ENCODE measurements around the gene RPP40. TPM values are rescaled to one million over a fixed set of nuclear protein-coding genes. Genes with fewer than 3 reads are reported as not detected.

Gene RPP40
- total RNA-seq, 4 donors from 2014 or later = 4.6 to 11.7 (median 9.0) TPM

DNA sequence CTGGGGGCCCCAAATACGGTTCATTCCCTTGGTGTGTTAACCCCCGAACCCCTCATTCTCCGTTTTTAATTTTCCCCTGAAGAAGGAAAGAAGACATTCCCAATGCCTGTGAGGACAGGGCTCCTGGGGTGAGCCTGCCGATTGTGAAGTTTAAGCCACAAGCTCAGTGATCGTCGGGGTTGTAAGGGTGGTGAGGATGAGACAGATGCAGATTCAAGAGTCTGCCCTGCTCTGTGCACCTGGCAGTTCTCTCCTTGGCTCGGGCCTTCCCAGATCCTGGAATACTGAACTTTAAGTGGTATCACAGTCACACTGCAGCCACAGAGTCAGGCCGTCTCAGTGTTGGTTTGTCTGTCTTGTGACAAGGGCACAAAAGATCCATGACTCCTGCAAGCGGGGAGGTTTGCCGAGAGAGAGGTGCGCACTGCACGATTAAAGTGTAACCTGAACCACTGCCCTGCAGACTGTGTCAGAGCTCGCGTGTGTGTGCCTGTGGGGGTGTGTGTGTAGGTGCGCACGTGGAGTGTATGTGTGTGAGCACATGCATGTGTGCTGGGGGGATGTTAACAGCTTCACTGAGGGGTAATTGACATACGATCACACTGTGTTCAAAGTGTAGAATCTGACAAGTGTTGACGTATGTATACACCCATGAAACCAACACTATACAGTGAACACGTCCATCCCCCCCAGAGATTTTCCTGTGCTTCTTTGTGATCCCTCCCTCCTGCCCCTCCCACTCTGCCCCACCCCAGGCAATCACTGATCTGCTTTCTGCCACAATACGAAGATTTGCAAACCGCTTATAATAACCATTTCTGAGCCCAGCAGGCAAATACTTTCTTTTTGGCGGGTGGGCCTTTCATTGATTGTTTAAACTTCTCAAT lies 38.9 kb downstream of the RPP40 start:
- H3K4me1 ChIP-seq = no peaks in the 10 kb centered on the region
- no peak overlapping the region for H3K27ac ChIP-seq
- no peaks in the 10 kb centered on the region for H3K27me3 ChIP-seq
- no peak for DNase-seq (ENCODE audit: low spot score in 2 of 2)
- H3K36me3 ChIP-seq = no peaks in the 10 kb centered on the region
- no peak overlapping the region for H3K4me3 ChIP-seq
- H3K9me3 ChIP-seq = no peaks in the 10 kb centered on the region
- 78% methylated on average over 22 of the region's 22 CpGs for WGBS
- TF ChIP-seq POLR2AphosphoS5 (IDR thresholded peaks at IDR 0.05) = no peak
- TF ChIP-seq POLR2A (IDR thresholded peaks at IDR 0.05) = no peak
- TF ChIP-seq EP300 (IDR thresholded peaks at IDR 0.05) = no peak
- TF ChIP-seq, protein P1, sequence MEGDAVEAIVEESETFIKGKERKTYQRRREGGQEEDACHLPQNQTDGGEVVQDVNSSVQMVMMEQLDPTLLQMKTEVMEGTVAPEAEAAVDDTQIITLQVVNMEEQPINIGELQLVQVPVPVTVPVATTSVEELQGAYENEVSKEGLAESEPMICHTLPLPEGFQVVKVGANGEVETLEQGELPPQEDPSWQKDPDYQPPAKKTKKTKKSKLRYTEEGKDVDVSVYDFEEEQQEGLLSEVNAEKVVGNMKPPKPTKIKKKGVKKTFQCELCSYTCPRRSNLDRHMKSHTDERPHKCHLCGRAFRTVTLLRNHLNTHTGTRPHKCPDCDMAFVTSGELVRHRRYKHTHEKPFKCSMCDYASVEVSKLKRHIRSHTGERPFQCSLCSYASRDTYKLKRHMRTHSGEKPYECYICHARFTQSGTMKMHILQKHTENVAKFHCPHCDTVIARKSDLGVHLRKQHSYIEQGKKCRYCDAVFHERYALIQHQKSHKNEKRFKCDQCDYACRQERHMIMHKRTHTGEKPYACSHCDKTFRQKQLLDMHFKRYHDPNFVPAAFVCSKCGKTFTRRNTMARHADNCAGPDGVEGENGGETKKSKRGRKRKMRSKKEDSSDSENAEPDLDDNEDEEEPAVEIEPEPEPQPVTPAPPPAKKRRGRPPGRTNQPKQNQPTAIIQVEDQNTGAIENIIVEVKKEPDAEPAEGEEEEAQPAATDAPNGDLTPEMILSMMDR (IDR thresholded peaks at IDR 0.05) = no peak

DNA sequence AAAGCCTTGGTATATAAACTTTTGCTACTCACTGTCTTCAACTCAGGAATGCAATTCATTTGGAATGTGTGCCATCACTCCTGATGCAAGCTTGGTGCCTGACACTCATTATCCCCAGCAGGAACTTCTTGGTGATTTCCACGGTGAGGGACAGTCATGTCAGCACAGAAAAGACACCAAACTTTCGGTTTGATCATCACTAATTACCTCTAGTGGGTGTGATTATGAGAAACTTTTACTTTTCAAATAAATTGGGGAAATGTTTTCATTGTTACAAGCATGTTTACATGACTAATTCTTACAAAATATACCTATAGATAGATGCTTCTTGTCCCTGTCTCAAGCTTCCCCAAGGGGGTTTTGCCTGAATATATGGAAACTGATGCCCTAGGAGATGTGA lies 40.9 kb downstream of the RPP40 start:
- H3K4me1 ChIP-seq = no peaks in the 10 kb centered on the region
- no peaks in the 10 kb centered on the region for H3K9me3 ChIP-seq
- TF ChIP-seq POLR2AphosphoS5 (IDR thresholded peaks at IDR 0.05) (no peak), POLR2A (IDR thresholded peaks at IDR 0.05) (no peak), EP300 (IDR thresholded peaks at IDR 0.05) (no peak)
- TF ChIP-seq, protein P1 (IDR thresholded peaks at IDR 0.05) = no peak
- no peak for DNase-seq (ENCODE audit: low spot score in 2 of 2)
- no peak overlapping the region for H3K4me3 ChIP-seq
- 60% methylated on average over 2 of the region's 2 CpGs for WGBS
- H3K27me3 ChIP-seq = no peaks in the 10 kb centered on the region
- no peak overlapping the region for H3K27ac ChIP-seq
- H3K36me3 ChIP-seq = no peaks in the 10 kb centered on the region

DNA sequence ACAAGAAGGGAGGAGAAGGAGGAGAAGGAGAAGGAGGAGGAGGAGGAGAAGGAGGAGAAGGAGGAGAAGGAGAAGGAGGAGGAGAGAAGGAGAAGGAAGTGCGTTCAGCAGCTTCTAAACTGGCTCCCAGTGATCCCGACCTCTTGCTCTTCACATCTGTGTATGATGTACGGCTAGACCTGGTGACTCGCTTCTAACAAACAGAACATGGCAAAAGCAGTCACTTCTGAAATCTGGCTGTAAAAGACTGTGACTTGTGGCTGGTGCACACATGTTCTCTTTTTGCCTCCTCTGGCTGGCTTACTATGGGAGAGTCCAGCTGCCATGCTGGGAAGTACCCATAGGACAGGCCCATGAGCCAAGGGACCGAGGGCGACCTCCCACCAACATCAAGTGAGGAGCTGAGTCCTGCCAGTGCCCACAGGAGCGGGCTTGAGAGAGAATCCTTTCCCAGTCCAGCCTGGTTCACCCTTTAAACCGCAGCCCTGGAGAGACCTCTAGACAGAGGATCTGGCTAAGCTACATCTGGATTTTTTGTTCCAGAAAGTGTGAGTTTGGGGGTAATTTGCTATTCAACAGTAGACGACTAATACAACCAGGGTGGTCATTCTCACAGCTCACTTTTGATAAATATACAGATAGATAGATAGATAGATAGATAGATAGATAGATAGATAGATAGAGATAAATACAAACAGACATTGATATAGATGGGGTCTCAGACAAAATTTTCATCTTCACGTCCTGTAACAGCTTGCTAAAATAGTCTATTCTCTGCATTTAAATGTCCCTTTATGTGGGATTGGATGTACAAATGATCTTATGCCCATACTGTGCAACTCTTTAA lies 42.3 kb downstream of the RPP40 start:
- 82% methylated on average over 9 of the region's 10 CpGs for WGBS
- H3K36me3 ChIP-seq = no peaks in the 10 kb centered on the region
- H3K9me3 ChIP-seq = no peaks in the 10 kb centered on the region
- DNase-seq (ENCODE audit: low spot score in 2 of 2) = no peak
- no peaks in the 10 kb centered on the region for H3K4me1 ChIP-seq
- no peak overlapping the region for H3K4me3 ChIP-seq
- no peak overlapping the region for H3K27ac ChIP-seq
- TF ChIP-seq, protein P1 (IDR thresholded peaks at IDR 0.05) = no peak
- TF ChIP-seq EP300 (IDR thresholded peaks at IDR 0.05) (no peak), POLR2AphosphoS5 (IDR thresholded peaks at IDR 0.05) (no peak), POLR2A (IDR thresholded peaks at IDR 0.05) (no peak)
- H3K27me3 ChIP-seq = no peaks in the 10 kb centered on the region

DNA sequence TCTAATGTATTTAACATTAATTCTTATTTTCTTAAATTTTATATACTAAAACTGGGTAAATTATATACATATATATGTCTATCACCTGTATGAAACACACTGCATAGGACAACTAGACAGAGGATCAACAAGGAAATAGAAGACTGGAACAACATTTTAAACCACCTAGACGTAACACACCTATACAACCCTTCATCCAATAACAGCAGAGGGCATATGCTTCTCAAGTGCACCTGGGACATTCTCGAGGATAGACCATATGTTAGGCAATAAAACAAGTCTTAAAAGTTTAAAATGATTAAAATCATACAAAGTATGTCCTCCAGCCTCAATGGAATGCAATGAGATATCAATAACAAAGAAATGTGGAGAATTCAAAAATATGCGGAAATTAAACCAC lies 45.2 kb downstream of the RPP40 start:
- Histone ChIP-seq H3K27ac (no peak overlapping the region), H3K36me3 (peaks cover 21% of the 10 kb centered on the region), H3K9me3 (no peaks in the 10 kb centered on the region), H3K27me3 (no peaks in the 10 kb centered on the region), H3K4me1 (no peaks in the 10 kb centered on the region), H3K4me3 (no peak overlapping the region)
- WGBS = 80% methylated on average over 3 of the region's 3 CpGs
- no peak for DNase-seq (ENCODE audit: low spot score in 2 of 2)
- TF ChIP-seq EP300 (IDR thresholded peaks at IDR 0.05) = no peak
- TF ChIP-seq, protein P1 (IDR thresholded peaks at IDR 0.05) = no peak
- TF ChIP-seq POLR2AphosphoS5 (IDR thresholded peaks at IDR 0.05) = no peak
- no peak for TF ChIP-seq POLR2A (IDR thresholded peaks at IDR 0.05)
